Colonic mucosa (tissue), 4 donors: Measurements from ENCODE around the gene GIGYF2. TPM values are rescaled to one million over a fixed set of nuclear protein-coding genes. Genes with fewer than 3 reads are reported as not detected.

Source experiments
- DNase-seq: peaks from one replicate; pipeline ENCODE4 v3.0.0-alpha.2; 2020
- H3K27ac ChIP-seq: fragments of 200-600 bp; one replicate; pipeline ENCODE4 v1.8.0; 2021
- H3K27me3 ChIP-seq: fragments of 200-600 bp; one replicate; pipeline ENCODE4 v1.8.0; 2021
- H3K36me3 ChIP-seq: fragments of 200-600 bp; one replicate; pipeline ENCODE4 v1.8.0; 2021
- H3K4me1 ChIP-seq: fragments of 200-600 bp; one replicate; pipeline ENCODE4 v1.8.0; 2021; ENCODE audit warnings: mild to moderate bottlenecking
- H3K4me3 ChIP-seq: fragments of 200-600 bp; one replicate; pipeline ENCODE4 v1.8.0; 2021
- H3K9ac ChIP-seq, 2 donors: one replicate each; pipeline ENCODE4 v1.7.0; 2013; ENCODE audit warnings: control low read depth in 2 of 2, low read depth in 2 of 2, low read length in 2 of 2
- H3K9me3 ChIP-seq: fragments of 200-600 bp; one replicate; pipeline ENCODE4 v1.8.0; 2021
- CTCF ChIP-seq: fragments of 200-600 bp; IDR thresholded peaks from one replicate; pipeline ENCODE4 v1.8.0; 2022; ENCODE audit warnings: antibody characterized with exemption, mild to moderate bottlenecking
- intact Hi-C: fragments of 100-400 bp; cut with DNase I; formaldehyde crosslinking; loops from one replicate; pipeline ENCODE4 v1.14.1; 2022
- total RNA-seq, 2 donors: library from RNA; stranded (reverse); fragmentation: NEBNext Ultra II Directional in 1 of 2; extraction: Animal tissue kit (Norgen Biotek cat#: 25700) in 1 of 2; gene quantifications; one replicate each; pipeline ENCODE4 v1.2.1, GENCODE V29; 2021
- donor health status: healthy.
- donor health status: DM: no; HTN: no; CAD: no.
- donor health status: DM: no; HTN: no; CAD: no.

Gene GIGYF2
- total RNA-seq, 2 donors from 2014 or later = 48.8 to 49.3 TPM

GRCh38 chr2:232897598-232898408 is 200.7 kb downstream of the GIGYF2 start:
- Histone ChIP-seq H3K4me1 (no peaks in the 10 kb centered on the region), H3K36me3 (no peaks in the 10 kb centered on the region), H3K4me3 (no peak overlapping the region), H3K27ac (no peak overlapping the region), H3K9ac (no peak overlapping the region), H3K9me3 (no peaks in the 10 kb centered on the region), H3K27me3 (no peaks in the 10 kb centered on the region)
- intact Hi-C loops = no loop called here
- TF ChIP-seq CTCF = no peak
- DNase-seq = no peak

- DNase-seq = no peak
- Histone ChIP-seq H3K27ac (no peak overlapping the region), H3K36me3 (no peaks in the 10 kb centered on the region), H3K27me3 (no peaks in the 10 kb centered on the region), H3K9ac (no peak overlapping the region), H3K4me1 (no peaks in the 10 kb centered on the region), H3K9me3 (no peaks in the 10 kb centered on the region), H3K4me3 (no peak overlapping the region)
- intact Hi-C loops = no loop called here
- no peak for TF ChIP-seq CTCF
Observed at GRCh38 chr2:232898592-232899543, 201.7 kb downstream of the GIGYF2 start.

GRCh38 chr2:232900811-232901735 is 203.9 kb downstream of the GIGYF2 start:
- no peak for TF ChIP-seq CTCF
- no peak overlapping the region for H3K27ac ChIP-seq
- no peaks in the 10 kb centered on the region for H3K4me1 ChIP-seq
- H3K27me3 ChIP-seq = no peaks in the 10 kb centered on the region
- H3K36me3 ChIP-seq = no peaks in the 10 kb centered on the region
- intact Hi-C loops = no loop called here
- H3K9me3 ChIP-seq = no peaks in the 10 kb centered on the region
- DNase-seq = no peak
- no peak overlapping the region for H3K9ac ChIP-seq
- H3K4me3 ChIP-seq = no peak overlapping the region

- Histone ChIP-seq H3K9me3 (no peaks in the 10 kb centered on the region), H3K27ac (no peak overlapping the region), H3K9ac (no peak overlapping the region), H3K4me1 (no peaks in the 10 kb centered on the region), H3K36me3 (no peaks in the 10 kb centered on the region), H3K4me3 (no peak overlapping the region), H3K27me3 (no peaks in the 10 kb centered on the region)
- TF ChIP-seq CTCF = no peak
- intact Hi-C loops = no loop called here
- DNase-seq = no peak
Observed at GRCh38 chr2:232901736-232902578, 204.8 kb downstream of the GIGYF2 start.
